ENCODE results near the gene ALKBH5.

- TF ChIP-seq, protein P1, sequence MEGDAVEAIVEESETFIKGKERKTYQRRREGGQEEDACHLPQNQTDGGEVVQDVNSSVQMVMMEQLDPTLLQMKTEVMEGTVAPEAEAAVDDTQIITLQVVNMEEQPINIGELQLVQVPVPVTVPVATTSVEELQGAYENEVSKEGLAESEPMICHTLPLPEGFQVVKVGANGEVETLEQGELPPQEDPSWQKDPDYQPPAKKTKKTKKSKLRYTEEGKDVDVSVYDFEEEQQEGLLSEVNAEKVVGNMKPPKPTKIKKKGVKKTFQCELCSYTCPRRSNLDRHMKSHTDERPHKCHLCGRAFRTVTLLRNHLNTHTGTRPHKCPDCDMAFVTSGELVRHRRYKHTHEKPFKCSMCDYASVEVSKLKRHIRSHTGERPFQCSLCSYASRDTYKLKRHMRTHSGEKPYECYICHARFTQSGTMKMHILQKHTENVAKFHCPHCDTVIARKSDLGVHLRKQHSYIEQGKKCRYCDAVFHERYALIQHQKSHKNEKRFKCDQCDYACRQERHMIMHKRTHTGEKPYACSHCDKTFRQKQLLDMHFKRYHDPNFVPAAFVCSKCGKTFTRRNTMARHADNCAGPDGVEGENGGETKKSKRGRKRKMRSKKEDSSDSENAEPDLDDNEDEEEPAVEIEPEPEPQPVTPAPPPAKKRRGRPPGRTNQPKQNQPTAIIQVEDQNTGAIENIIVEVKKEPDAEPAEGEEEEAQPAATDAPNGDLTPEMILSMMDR (IDR thresholded peaks at IDR 0.05), result no peak
- TF ChIP-seq POLR2AphosphoS5 (IDR thresholded peaks at IDR 0.05) (no peak), EP300 (IDR thresholded peaks at IDR 0.05) (no peak), POLR2A (IDR thresholded peaks at IDR 0.05) (no peak)
These were observed 7.1 kb downstream of the ALKBH5 start for GRCh38 chr17:18190628-18191235.
